Stimulated activated CD4-positive, alpha-beta T cell treated with anti-CD3 and anti-CD28 coated beads, Interleukin-15, amount 100 ng/mL, for 48 hours (primary cell): Measurements from ENCODE around the gene STAT5A.

Experiments used
- DNase-seq, 2 donors: peaks; one replicate each; pipeline ENCODE4 v3.0.0-alpha.2; 2020; ENCODE audit warnings: low read depth in 2 of 2

STAT5A gene

DNA sequence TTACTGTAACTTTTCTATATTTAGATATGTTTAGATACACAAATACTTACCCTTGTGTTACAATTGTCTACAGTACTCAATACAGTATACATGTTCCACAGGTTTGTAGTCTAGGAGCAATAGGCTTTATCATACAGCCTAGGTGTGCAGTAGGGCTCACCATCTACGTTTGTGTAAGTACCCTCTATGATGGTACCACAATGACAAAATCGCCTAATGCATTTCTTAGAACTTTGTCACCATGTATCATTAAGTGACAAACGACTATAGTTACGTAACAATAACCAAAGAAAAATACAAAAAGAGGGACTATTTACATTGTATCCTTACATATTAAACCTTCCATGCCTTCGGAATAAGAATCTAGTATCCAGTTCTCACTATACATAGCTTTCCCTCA lies 20.1 kb upstream of the STAT5A start:
- DNase-seq, result no peak

DNA sequence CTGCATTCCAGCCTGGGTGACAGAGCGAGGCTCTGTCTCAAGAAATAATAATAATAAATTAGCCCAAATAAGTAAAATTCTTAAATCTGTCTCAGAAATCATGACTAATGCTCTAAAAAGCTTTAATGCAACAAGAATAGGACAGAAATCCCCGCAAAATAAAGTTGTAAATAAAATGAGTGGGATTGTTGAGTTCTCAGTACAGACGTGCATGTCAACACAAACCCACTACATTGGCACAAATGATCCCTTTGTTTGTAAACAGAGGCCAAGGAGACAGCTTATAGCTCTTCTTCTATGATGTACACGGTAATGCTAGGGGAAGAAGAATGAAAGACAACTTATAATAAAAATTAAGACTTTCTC lies 18.1 kb upstream of the STAT5A start:
- no peak for DNase-seq

DNA sequence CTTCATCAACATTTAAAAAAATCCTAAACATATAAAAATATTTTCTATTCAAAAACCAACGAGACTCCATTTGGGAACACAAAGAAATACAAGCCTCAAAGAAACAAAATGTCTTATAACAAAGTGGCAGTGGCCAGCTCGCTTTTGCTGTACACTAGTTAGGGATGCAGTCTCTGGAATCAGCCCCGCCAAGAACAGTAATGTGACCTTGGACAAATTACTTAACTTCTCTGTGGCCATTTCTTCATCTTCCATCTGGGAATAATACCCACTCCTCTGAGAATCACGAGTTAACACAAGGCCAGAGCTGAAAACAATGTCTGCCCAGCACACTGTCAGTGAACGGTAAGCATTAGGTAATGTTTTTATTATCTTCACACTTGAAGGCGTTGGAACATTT lies 17.7 kb upstream of the STAT5A start:
- DNase-seq, result no peak

DNA sequence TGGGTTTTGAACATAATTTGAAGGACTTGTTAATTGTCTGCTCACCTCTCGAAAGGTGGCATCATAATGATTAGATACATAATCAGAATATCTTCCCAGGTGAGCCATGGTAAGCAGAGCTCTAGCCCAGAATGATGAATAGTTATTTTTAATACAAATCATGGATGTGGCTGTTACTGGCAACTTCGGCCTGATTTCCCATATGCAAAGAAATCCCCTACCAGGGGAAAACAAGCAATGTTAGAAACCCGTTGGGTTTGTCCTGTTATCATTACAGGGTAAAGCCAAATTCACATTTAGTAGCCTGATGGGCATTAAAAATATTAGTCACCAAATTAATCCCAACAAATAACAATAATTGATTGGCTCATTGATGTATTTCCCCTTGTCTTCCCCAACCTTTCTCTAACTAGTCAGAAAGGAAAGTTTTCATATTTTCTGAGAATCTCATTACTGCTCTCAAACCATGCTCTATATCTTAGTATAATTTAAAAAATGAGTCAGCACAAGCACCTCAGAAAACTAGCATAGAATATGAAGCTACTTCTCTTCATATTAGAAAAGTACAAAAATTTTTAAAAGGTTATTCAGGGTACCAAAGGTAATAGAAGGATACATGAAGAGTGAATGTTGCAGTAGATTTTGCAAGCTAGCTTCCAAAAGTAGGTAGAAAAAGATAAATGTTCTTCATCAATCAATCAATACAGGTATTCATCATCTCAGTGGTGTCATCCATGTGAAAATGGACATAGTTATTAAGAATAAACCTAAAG lies 17.1 kb upstream of the STAT5A start:
- DNase-seq, result no peak

DNA sequence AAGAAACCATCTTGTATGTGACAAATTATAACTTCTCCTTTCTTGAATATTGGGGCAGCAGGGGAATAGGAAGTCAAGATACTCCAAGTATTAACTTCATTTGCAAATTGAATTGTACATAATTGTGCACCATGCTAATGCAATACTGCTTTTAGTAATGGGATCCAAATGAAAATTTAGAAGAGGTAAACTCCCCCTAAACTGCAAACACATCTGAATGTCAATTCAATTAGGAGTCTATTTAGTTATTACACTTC lies 16.6 kb upstream of the STAT5A start:
- DNase-seq, result no peak

DNA sequence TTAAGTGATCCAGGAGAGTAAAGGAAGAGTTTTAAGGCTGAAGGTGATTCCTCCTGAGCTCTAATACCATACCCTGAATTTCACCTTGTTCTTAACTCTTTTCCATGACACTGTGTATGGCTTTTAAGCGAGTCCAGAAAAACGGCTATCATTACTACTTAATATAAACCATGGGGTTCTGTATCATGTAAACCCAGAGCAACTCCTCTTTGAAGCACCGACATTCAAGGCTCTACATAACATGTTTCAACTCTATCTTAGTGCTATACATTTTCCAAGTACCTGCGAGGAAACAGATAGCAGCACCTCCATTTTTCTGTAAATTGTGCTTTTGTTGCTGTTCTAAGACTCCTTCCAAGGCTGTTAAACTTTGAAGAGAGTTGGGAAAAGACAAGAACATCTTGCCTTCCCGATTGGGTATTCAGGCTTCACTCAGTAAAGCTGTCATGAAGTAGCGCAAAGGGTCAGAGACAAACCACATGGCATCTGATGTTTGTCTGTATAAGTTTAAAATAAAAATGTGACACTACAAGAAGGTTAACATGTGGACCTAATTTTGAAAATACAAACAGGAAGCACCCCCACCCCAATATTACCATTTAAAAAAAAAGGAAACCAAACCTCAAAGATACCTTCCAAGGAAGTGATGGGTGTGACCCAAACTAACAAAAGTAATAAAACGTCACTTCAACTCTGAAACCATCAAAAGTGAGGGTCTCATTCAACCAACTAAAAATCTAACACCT lies 16.0 kb upstream of the STAT5A start:
- DNase-seq, result no peak

DNA sequence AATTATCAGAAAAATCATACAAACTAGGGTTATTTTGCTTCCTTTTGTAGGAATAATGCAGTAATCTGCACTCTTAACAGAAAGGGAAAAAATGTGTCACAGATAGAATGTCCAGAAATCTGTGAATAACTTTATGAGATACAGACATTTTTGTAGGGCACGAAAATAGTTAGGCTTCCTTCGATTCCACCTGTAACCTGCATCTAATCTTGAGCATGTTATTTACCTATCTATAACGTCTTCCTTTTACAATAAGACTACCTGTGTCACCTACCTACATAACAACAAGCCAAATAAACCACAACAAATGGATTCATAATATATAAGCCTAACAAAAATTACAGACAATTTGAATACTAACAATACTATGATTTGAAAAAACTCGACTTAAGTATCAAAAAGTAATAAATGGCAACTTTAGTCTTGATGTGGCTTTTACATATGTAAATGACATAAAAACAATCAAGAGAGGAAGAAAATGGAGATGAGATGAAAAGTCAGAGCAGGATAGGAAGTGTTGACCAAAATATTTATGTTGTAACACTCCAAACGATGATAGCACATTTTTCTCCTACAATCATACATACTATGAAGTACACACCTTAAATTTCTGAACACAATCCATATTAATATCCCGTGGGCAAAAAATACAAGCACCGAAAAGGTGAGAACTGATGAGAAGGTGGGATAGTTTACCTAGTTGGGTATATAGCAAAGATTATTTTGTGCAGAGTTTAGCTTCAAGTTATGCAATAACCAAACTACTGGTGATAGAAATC lies 14.6 kb upstream of the STAT5A start:
- DNase-seq, result no peak

DNA sequence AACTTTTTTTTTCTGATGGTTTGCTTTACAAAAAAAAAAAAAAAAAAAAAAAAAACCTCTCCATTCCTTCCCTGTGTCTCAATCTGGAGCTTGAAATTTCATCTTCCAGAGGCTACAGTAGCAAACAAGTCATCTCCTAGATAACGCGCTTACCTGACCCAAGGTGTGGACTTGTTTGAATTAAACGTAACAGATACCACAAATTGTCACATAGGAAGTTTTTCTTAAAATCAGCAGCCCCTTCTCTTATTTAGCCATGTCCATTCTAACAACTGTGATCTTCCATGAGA lies 14.1 kb upstream of the STAT5A start:
- DNase-seq, result no peak

DNA sequence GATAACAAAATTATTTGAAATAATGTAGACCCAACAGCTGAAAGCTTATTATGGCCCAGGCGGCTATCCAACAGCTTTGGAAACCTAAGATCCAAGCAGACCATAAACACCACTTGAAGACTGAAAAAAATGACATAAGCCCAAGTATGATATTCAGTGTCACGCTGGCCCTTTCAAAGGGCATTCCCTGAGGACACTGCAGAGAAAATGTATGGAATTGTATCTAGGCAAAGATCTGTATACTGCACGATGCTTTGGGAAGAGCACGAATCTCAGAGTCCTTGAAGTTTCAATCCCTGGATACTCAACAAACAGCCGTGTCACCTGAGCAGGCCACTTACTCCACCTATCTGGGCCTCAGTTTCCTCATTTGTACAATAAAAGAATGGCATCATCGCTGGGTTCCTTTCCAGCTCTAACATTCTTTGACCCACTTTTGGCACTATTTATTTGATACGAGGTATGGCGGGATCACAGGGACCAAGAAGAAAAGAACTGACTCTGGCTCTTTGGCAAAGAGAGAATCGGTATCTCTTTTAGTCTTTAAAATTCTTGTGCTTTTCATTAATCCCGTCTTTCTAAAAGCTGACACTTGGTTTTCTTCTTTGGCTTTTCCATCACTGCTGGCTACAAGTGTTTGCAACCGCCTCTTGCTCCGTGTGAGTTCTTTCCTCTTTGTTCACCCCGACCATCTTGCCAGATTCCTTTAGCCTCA lies 13.3 kb upstream of the STAT5A start:
- DNase-seq, result no peak

DNA sequence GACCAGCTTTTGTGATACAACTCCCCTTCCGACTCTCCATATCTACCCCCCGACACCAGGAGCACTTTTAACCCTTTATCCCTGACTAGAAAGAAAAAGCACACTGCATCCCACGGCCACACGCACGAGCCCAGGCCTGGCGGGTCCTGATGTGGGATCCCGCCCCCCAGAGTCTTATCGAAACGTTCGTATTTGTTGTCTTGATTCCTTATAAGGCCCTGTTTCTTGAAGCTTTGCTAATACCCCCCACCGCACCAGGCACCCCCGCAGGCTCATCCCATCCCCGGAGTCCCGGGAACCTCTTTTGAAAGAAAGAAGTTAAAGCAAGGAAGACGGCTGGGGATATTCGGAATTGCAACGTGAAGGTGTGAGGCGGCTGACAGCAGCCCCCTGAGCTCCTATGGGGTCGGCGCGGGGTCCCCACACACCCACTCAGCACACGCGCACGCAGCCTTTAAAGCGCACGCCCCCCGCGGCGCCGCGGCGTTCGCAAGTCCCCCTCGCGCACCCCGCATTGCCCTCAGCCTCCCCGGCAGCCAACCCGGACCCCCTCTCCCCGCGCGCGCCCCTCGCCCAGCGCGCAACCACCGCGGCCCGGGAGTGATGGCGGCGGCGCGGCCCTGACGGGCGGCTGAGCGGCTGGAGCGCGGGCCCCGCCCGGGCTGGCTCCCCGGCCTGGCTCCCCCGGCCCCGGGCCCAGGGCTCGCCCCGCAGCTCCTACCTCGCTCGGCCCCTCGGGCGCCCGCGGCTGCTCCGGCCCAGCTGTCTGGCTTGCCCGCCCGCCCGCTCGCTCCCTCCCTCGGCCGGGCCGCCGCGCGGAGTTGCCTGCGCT lies 12.6 kb upstream of the STAT5A start:
- DNase-seq, result no peak

DNA sequence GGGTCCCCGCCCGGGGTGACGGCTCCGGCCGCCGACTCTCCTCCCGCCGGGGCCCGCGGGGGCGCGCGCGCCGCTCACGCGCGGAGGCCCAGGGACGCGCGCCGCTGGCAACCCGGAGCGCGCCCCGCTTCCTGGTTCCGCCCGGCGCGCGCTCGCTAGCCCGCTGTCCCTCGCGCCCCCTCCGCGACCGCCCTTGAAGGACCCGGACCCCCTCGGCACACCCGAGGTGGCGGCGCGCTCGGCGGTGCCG lies 12.0 kb upstream of the STAT5A start, which contains the start of gene STAT5B:
Gene STAT5B, minus strand, starts transcription at position 33 of the 250 bp plus-strand sequence. CDS start 44,264 bp downstream, outside the sequence.
- DNase-seq, result no peak

DNA sequence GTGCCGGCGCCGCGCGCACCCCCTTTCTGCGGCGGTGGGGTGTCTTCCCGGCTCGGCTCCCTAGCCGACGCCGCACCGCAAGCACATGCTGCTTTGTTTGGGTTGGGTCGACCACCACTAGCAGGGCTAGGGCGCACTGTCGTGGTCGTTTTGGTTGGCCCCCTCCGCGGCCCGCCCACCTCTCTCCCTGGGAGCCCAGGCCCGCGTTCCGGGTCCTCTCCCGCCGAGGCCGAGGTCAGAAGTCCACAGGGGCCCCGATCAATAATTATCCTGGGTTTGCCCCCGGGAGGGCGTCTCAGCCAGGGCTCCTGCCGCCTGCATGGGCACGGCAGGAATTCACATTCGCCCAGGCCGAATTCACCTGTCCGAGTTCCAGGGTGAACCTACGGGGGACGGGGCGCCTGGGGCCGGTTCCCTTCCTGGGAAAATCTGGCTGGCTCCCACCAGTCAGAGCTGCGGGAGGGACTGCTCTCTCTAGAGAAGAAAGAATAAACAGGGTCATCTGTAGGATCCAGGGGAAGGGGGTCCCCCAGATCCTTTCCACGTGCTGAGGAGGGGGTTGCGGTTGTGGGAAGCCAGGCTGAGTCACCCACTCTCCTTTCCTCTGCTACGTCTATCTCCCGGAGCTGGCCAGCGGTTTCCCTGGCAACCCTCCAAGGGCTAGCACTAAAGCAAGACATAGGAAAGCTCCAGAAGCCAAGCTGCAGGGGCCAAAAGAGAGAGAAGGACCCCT lies 11.5 kb upstream of the STAT5A start:
- no peak for DNase-seq

DNA sequence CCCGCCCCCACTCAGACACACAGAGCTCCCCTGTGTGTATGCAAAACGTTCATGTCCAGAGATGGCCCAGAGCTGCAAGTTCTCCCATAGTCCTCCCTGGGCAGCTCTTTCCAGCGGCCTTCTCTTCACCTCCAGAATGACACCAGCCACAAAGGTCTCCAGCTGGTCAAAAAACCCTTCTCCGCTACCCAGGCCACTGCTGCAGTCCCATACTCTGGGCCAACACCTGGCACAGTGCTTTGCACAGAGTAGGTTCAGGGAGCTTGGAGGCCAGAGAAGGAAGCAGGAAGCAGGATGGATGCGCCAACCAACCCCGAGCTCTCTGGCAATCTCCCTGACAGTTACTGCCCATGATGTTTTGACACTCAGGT lies 11.0 kb upstream of the STAT5A start:
- DNase-seq, result no peak

DNA sequence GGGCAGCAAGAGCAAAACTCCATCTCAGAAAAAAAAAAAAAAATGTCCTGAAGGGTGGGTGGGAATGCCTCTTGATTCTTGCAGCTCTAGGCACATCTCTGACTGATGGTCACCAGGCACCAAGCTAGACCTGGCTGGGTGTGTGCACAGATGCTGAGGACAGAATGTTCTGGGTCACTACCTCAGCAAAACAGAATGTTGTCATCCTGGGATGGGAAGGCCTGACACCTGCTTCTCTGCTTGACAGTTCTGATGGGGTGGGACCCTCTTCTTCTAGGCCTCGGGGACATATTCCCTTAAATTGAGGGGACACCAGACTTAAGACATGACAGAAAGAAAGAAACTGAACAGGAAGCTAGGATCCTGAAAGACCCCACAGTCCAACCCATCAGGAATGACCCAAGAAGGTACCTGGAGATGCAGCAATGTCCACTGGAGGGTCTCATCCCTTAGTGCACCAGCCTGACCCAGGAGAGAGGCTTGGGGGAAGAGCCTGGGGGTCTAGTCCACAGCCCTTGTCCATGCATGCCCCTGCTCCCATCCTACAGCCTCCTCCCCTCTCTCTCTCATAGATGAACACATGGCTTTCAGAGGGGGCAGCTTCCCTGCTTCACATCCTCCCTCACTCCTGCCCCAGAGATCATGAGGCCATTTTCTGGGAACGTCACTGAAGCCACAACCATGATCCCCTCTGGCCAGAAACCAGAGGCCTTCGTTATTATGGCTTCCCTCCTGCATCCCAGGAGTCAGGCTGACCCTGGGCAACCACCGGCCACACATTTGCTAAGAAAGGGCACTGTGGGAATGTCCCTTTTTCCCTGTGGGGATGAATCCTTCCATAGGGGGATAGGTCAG lies 8.3 kb upstream of the STAT5A start:
- DNase-seq, result no peak

DNA sequence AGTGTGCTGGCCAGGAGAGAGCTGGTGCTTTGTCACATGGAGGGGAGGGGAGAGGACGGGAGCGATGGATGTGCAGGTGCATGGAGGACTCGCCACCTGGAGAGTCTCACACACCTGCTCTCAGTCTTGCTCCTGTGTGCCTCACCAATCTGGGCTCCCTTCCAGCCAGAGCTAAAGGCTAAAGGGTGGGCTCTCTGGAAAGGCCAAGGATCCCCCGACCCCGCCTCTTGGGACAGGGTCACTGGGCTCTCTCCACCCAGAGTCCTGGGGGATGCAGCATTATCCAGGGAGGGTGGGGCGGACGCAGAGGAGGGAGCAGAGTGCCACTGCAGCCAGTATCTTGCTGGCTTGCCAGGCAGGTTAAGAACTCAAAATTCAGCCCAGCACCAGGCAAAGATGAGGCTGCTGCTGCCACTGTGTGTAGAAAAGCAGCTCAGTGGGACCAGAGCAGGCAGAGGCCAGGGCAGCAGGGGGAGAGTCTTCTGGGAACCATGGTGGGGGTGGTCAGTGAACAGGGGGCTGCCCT lies 6.7 kb upstream of the STAT5A start:
- DNase-seq, result no peak

DNA sequence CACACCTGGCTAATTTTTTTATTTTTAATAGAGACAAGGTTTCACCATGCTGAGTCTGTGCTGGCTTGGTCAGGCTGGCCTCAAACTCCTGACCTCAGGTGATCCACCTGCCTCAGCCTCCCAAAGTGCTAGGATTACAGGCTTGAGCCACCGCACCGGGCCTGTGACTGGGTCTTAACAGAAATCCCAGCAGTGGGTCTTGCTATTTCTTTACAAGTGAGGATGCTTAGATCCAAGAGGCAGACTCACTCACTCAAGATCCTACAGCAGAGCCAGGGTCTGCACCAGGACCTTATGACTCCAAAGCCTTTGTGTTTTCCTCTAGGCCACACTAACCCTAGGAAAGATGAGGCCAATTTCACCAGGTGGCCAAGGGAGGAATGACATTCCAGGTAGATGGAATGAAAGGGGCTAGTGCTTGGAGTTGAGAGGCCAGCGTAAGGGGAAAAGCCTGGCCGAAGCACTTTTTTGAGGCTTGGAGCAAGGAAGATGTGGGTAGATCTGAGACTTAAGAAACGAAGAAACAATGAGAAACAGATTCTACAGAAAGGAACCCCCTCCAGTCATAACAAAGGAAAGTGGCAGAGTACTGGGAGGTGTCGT lies 5.7 kb upstream of the STAT5A start:
- no peak for DNase-seq

DNA sequence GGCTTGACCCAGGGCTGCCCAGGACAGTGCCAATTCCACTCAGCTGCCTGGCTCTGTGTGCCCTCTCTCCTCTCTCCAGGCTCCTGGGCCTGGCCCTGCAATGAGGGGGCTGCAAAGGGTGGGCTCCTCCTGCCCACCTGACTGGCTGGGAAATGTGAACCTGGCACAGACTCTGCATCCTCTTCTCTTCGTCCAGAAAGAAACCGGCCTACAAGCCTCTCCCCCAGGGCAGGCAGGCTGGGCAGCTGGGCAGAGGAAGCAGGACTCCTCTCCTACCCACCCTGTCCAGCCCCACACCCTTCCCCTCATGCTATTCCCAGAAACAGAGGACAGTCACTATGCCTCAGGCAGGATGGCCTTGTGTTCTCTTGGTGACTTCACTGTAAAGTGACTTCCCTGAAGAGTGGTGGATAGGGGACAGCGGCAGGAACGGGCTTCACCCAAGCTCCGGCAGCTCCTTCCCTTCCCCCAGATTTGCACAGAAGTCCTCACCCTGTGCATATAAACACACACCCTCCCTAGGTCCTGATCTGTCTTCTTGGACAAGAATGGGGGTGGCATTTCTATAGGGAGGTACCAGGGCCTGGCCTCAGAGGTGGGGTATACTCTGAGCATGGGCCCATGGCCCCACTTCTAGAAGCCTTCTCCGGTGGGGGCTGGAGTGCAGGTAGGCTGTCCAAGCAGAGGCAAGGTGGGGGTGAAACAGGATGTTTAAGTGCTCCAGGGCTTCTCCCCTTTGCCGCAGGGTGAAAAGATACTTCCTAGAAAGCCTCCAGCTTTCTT lies 4.9 kb upstream of the STAT5A start:
- no peak for DNase-seq

DNA sequence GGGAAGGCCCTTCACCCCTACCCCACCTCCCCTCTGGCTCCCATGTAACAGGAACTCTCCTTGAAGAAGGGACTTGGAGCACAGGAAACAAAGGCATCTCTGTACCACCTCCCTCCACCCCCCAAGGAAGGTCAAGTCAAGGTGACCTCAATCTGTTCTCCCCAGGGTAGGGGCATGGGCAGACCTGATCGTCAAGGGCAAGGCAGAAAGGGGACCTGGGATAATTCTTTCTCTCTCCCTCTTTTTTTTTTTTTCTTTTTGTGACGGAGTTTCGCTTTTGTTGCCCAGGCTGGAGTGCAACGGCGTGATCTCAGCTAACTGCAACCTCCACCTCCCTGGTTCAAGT lies 4.3 kb upstream of the STAT5A start:
- DNase-seq, result no peak

DNA sequence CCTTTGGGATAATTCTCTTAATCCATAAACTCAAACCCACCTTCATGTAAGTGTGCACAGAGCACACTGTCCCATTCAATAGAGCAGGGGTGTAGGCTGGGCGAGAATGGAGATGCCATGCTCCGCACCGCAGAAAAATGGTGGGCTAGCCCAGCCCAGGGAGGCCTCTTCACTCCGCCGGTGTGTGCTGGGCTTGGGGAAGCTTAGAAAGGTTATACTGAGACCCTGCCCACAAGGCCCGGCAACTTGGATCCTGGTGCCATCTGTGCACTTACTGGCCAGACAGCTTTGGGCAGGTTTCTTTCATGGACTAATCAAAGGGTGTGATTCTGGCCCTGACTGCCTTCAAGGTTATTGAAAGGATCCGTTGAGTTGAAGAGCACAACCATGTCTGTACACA lies 3.7 kb upstream of the STAT5A start:
- no peak for DNase-seq
